GM21529 (cell line): ENCODE data around the gene NFKB1.

ENCODE experiments used
- ATAC-seq: cut with Tn5 transposase; IDR thresholded peaks from one replicate; pipeline ENCODE4 v1.9.1; 2021; ENCODE audit not compliant: unreplicated experiment

The NFKB1 gene

GRCh38 chr4:102530986-102531385 lies 29.8 kb downstream of the NFKB1 start:
- ATAC-seq = no peak

GRCh38 chr4:102531462-102531861 lies 30.3 kb downstream of the NFKB1 start:
- no peak for ATAC-seq

DNA sequence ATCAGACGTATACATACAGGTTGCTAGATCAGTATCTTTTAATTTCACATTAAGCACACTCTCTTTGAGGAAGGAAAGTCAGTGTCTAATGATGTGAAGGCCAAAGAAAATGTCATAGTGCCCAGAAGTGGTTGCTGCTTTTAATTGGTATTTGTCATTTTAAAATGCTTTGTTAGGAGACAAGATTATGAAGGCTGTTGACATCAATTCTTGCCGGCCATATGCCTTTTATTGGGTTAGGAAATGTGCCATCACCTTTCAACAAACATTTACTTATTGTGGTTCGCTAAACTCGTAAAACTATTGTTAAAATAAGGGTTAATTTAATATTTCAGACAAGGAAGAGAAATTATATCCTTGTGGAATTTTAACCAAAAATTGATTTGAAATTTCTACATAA lies 32.2 kb downstream of the NFKB1 start:
- no peak for ATAC-seq

- no peak for ATAC-seq
Measured at GRCh38 chr4:102533904-102534303, 32.7 kb downstream of the NFKB1 start.

DNA sequence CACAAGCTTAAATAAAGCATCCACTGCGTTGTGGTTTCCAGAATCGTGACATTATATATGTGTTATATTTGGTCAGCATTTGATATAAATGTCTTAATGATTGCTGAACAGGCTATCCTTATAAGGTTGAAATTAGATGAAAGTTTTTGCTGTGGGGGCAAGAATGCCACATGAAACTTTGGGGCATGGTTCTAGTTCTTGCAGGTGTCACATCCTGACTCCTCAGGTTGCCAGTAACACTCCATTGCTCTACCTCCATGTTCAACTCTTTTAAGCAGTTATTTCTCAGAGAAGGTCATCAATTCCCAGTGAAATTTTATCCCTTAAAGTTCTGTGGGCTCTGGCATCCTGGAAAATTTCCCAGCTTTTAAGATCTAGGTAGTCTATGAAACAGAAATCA lies 33.7 kb downstream of the NFKB1 start:
- no peak for ATAC-seq

DNA sequence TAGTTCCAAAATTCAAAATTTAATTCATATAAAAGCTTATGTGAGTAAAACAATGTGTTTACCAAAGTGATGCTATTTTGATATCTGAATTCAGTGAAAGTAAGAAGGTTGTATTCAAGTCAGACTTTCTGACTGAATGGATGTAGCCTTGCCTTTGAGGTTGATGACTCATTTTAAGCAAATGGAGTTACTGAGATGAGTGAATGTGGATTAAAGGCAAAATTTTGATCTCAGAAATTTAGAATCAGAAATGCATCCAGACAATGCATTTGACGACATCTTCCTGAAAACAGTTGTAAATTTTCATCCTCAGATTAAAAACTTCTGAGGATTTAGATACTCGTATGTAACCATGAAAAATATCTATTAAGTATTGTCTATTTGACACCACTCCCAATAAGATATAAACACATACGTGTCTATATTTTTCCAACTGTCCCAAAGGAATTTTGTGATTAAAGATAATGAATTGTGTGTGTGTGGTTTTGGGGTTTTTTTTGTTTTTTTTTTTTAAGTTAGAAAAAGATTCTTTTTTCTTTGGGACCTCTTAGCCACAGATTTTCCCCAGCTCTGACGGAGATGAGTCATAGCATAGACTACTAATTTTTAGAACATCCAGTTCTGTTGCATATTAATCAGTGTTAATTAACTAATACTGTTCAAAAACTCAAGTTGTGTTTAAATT lies 34.4 kb downstream of the NFKB1 start:
- ATAC-seq = peak; percentile 73

DNA sequence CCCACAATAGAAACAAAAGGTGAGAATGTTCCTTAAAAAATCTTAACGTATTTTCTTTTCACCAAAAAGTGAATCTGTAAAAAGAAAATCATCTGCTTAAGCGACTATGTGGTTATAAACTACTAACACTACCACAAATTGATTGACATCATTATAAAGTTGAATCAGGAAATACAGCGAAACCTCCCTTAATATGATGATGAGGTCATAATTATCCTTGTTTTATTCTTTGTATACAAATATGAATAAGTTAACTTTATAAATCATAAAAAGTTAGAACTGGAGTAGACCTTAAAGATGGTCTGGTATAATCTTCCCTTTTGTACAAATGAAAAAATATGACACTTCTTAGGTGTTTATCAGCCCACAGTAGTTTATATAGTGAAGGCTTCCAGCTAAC lies 35.6 kb downstream of the NFKB1 start:
- ATAC-seq = no peak

GRCh38 chr4:102537269-102537668 lies 36.1 kb downstream of the NFKB1 start:
- ATAC-seq = no peak

DNA sequence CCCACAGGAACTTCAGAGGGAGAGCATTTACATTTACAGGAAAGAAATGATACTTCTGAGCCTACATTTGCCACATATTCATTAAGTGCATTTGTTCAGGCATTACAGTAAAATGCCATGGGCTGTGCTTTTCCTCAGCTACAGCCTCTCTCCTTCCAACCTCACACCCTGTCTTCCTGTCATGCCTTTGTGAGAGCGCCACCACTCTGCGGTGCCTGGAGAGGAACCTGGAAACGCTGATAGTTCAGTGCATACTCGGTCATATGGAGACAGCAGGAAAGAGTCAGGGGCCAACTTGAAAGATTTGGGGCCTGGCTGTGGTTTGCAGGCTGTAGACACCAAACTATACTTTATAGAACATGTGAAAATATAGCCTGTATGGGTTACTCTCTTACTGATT lies 40.5 kb downstream of the NFKB1 start:
- no peak for ATAC-seq

DNA sequence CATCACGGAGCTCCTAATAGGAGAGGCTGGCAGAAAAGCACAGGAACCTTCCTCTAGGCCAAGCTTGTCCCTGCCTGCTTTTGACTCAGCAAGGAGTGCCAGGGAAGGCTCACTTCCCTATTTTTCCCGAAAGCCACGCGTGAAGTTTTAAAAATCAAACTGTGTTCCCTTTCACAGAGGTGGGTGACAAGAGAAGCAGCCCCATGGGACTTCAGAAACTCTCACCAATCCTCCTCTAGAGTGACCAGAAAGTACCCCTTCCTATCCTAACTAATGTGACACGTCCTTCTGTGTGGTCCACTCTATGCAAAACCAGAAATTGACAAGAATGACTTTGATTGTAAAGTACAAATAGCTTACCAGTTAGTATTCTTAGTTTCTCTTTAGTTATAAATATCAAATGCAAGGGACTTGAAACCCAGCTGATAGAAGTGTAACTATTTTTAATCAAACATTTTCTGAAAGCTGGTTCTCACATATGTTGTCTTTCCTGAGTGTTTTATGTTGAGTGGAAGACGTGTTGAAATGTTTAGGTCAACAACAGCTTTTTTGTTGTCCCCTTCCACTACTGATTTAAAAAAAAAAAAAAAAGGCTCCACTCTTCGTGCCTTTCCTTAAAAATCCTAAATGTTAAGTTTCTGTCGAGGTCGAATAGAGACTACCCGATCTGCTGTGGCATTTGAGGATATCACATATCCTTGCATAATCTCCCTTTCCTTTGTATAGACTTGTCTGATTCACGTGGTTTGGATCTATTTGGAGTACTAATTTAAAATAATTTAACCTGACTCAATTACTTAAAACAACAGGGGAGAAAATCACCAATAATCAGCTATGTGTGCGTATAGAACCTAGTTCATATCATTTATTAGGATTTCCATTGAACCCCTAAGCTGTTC lies 42.1 kb downstream of the NFKB1 start:
- peak; percentile 80 for ATAC-seq

DNA sequence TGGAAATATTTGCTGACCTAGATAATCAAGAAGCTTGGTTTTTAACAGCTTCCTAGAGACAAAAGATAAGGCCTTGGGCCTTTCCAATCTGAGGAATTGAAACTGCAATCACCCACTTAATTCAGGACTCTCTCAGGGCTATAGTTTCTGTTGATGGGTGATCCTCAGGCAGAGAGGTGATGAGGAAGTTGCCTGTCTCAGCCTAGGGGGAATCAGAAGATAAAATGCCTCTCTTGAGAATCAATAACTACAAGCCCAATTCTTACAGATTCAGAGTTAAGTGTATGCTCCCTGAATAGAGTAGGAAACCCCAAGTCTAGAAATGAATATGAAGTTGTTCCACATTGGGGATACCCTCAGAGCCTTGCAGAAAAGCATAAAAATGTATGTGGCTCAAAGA lies 45.5 kb downstream of the NFKB1 start:
- ATAC-seq = peak; percentile 48

DNA sequence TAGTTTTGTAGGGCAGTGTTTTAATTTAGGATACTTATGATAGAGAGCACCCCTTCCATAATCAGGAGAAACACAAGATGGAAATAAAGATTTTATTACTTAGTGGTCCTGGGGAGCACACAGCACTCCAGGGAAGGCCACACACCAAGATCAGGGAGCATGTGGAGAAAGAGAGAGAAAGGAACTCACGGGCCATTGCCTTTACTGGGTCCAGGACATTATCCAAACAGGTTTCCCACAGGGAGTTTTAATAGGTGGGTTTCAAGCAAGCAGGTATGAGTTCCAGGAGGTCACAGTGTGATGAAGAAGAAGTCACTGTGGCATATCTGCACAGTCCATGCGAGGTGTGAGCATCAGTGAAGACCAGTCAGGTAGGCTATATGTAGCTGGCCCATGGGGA lies 46.8 kb downstream of the NFKB1 start:
- no peak for ATAC-seq

DNA sequence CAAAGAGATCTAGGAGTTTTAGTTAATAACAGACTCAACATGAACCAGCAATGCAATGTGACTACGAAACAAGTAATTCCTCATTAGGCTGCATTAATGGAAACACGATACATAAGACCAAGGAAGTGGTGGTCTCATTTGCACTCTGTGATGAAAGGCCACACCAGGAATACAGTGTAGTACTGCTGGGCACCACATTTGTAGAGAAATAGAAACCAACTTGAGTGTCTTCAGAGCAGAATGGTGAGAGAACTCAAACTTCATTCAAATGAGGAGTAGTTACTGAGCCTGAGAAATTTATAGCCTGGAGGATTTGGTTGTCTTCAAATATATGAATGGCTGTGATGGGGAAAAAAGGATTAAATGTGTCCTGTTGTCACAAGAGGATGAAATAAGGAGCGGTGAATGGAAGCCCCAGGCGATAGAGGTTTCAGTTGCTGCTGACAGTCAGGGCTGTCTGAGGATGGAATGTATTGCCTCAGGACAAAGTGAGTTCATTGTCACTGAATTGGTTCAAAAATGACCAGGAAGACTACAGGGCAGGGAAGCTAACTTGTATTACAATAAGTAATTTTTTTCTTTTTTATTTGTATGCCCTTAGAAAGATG lies 50.9 kb downstream of the NFKB1 start:
- ATAC-seq = no peak

DNA sequence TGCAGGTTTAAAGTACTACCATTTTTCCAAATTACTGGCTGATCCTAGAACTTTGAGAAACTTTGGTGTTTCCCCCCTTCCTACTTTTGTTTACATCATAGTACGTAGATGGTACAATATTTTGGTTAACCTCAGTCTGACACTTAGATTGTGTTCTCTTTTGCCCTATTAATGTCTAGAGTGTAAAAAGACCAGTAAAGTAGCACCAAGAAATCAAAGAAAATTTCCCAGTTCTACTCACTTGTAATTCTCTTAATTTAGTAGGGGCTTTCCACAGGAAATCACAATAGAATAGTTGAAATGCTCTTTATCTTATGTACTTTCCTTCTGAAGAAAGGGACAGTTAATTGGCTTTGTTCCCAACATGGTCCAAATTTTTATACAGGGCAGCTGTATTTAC lies 51.6 kb downstream of the NFKB1 start:
- ATAC-seq = no peak

- no peak for ATAC-seq
Measured at GRCh38 chr4:102553982-102554381, 52.8 kb downstream of the NFKB1 start.

DNA sequence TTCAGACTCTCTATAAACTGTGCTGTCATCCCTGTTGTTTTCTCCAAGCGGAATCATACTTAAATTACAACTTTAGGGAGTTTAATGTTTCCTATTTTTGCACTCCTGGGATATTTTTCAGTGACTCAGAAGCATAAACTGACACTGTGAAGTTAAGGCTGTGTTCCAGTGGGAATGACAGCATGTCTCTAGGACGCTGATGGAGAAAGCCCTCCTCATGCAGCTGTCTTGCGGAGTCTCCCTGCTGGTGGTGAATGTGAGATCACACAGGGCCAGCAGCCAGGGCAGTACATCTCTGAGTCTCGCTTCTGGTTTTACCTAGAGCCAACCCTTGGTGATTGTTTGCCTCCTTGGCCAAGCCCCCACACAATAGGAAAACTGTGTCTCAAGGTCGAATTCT lies 53.3 kb downstream of the NFKB1 start:
- ATAC-seq = no peak

GRCh38 chr4:102554992-102555391 lies 53.8 kb downstream of the NFKB1 start:
- no peak for ATAC-seq

- ATAC-seq = no peak
Measured at GRCh38 chr4:102557636-102558035, 56.5 kb downstream of the NFKB1 start.

DNA sequence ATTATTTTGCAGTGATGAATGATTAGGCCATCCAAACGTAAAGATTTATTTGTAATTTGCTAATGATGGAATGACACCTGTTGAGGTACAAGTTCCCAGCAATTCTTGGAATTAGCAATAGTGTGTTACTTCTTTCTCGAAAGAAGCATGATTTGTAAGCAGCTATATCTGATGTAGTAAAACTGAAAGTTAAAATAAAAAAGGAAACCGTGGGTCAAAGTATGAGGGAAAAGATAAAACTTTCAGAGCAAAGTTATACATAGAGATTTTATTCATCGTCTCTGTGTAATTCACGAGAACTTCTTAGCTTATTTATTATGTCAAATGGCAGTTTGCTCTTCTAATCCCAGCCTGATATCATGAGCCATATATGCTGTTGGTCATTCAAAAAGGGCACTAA lies 59.0 kb downstream of the NFKB1 start:
- ATAC-seq = no peak

- ATAC-seq = no peak
Measured at GRCh38 chr4:102560571-102561341, 59.6 kb downstream of the NFKB1 start.

GRCh38 chr4:102563000-102563399 lies 61.8 kb downstream of the NFKB1 start:
- no peak for ATAC-seq
